IMR-90 (cell line): ENCODE measurements around the gene SPP2. TPM values are rescaled to one million over a fixed set of nuclear protein-coding genes. Genes with fewer than 3 reads are reported as not detected.

Source experiments
- ATAC-seq: fragments of 200-7000 bp; cut with Tn5 transposase; 2 replicates; pipeline ENCODE4 v1.9.1; 2020; ENCODE audit warnings: low read depth, mild to moderate bottlenecking, moderate library complexity
- BruUV-seq: library from RNA; stranded (reverse); fragments of 400-500 nt; replicated peaks from 2 replicates; lab custom pipeline; 2021; lab: Mats Ljungman, UMichigan
- CTCF ChIA-PET: fragments of 300-600 bp; formaldehyde crosslinking; extraction: SDS; loops from one replicate; lab custom pipeline; 2021; ENCODE audit warnings: antibody characterized with exemption; lab: Yijun Ruan, JAX
- POLR2A ChIA-PET: fragments of 300-600 bp; sonication (Branson Sonifier 250); formaldehyde crosslinking; loops from one replicate; lab custom pipeline; 2022; ENCODE audit warnings: antibody characterized with exemption; ENCODE audit not compliant: unreplicated experiment; lab: Charles Lee
- DNase-seq: peaks from one replicate; pipeline ENCODE4 v3.0.0; 2013
- H2AFZ ChIP-seq: replicated peaks from 2 replicates; pipeline ENCODE3; 2013; ENCODE audit warnings: low read length, mild to moderate bottlenecking; ENCODE audit not compliant: poor library complexity
- H2AK5ac ChIP-seq: 2 replicates; pipeline ENCODE4 v1.6.1; 2013; ENCODE audit warnings: low read depth, low read length, inconsistent platforms
- H2AK9ac ChIP-seq: replicated peaks from 2 replicates; pipeline ENCODE3; 2013; ENCODE audit warnings: mild to moderate bottlenecking, low read depth, low read length, moderate library complexity; ENCODE audit not compliant: poor library complexity
- H2BK120ac ChIP-seq: 2 replicates; pipeline ENCODE4 v1.6.1; 2013; ENCODE audit warnings: low read depth, low read length, inconsistent platforms
- H2BK15ac ChIP-seq: 3 replicates; pipeline ENCODE4 v1.6.1; 2013; ENCODE audit warnings: low read depth, low read length, inconsistent platforms
- H2BK20ac ChIP-seq: 2 replicates; pipeline ENCODE4 v1.6.1; 2013; ENCODE audit warnings: low read depth, mild to moderate bottlenecking, inconsistent platforms, low read length, moderate library complexity
- H2BK5ac ChIP-seq: 2 replicates; pipeline ENCODE4 v1.6.1; 2013; ENCODE audit warnings: mild to moderate bottlenecking, low read depth, low read length, inconsistent platforms; ENCODE audit not compliant: poor library complexity, severe bottlenecking
- H3K14ac ChIP-seq: replicated peaks from 2 replicates; pipeline ENCODE4 v1.6.1; 2013; ENCODE audit warnings: low read depth, low read length, inconsistent platforms
- H3K18ac ChIP-seq: 2 replicates; pipeline ENCODE4 v1.6.1; 2013; ENCODE audit warnings: low read depth, low read length, control low read depth
- H3K23ac ChIP-seq: 2 replicates; pipeline ENCODE4 v1.6.1; 2013; ENCODE audit warnings: low read depth, low read length, inconsistent platforms
- H3K27ac ChIP-seq: 2 replicates; pipeline ENCODE4 v1.5.1; 2013; ENCODE audit warnings: mild to moderate bottlenecking, control low read depth, low read length; ENCODE audit not compliant: insufficient read depth
- H3K27me3 ChIP-seq: 2 replicates; pipeline ENCODE4 v1.6.1; 2013; ENCODE audit warnings: low read length; ENCODE audit not compliant: control insufficient read depth, insufficient read depth
- H3K36me3 ChIP-seq: 2 replicates; pipeline ENCODE4 v1.6.1; 2013; ENCODE audit warnings: low read length, mixed read lengths; ENCODE audit not compliant: control insufficient read depth, insufficient read depth
- H3K4ac ChIP-seq: 2 replicates; pipeline ENCODE4 v1.6.1; 2013; ENCODE audit warnings: low read depth, low read length, inconsistent platforms
- H3K4me1 ChIP-seq: 2 replicates; pipeline ENCODE4 v1.6.1; 2013; ENCODE audit warnings: low read length, mixed read lengths; ENCODE audit not compliant: control insufficient read depth, insufficient read depth
- H3K4me2 ChIP-seq: 2 replicates; pipeline ENCODE4 v1.6.1; 2013; ENCODE audit warnings: low read depth, mild to moderate bottlenecking, control low read depth, low read length, moderate library complexity
- H3K4me3 ChIP-seq: 2 replicates; pipeline ENCODE4 v1.5.1; 2013; ENCODE audit warnings: low read depth, mild to moderate bottlenecking, control low read depth, low read length, moderate library complexity; ENCODE audit not compliant: insufficient read depth
- H3K56ac ChIP-seq: 2 replicates; pipeline ENCODE4 v1.6.1; 2013; ENCODE audit warnings: low read length, inconsistent platforms; ENCODE audit not compliant: insufficient read depth; ENCODE audit errors: extremely low read depth
- H3K79me1 ChIP-seq, 2 experiments: 2 replicates each; pipeline ENCODE4 v1.6.1; 2013; ENCODE audit warnings: low read length in 2 of 2, inconsistent platforms in 1 of 2, low read depth in 1 of 2
- H3K9ac ChIP-seq: 2 replicates; pipeline ENCODE4 v1.6.1; 2013; ENCODE audit warnings: low read depth, low read length, control low read depth
- H3K9me1 ChIP-seq: 2 replicates; pipeline ENCODE4 v1.6.1; 2013; ENCODE audit warnings: low read length, inconsistent platforms; ENCODE audit not compliant: insufficient read depth
- H3K9me3 ChIP-seq: 2 replicates; pipeline ENCODE4 v1.6.1; 2013; ENCODE audit warnings: low read length; ENCODE audit not compliant: control insufficient read depth, insufficient read depth
- H4K20me1 ChIP-seq: 2 replicates; pipeline ENCODE4 v1.6.1; 2013; ENCODE audit warnings: low read length, inconsistent platforms; ENCODE audit not compliant: insufficient read depth
- H4K5ac ChIP-seq: 2 replicates; pipeline ENCODE4 v1.6.1; 2013; ENCODE audit warnings: mild to moderate bottlenecking, low read depth, low read length, control low read depth
- H4K8ac ChIP-seq, 2 experiments: 2 replicates each; pipeline ENCODE4 v1.6.1; 2013; ENCODE audit warnings: low read depth in 2 of 2, low read length in 2 of 2, control low read depth in 1 of 2, inconsistent platforms in 1 of 2
- H4K91ac ChIP-seq: 2 replicates; pipeline ENCODE4 v1.6.1; 2013; ENCODE audit warnings: low read depth, low read length, inconsistent platforms; ENCODE audit not compliant: insufficient read depth
- BHLHE40 ChIP-seq: fragments of 150-350 bp; IDR thresholded peaks from 2 replicates; pipeline ENCODE4 v1.6.1; 2016; ENCODE audit warnings: mild to moderate bottlenecking, low read depth, low read length
- CEBPB ChIP-seq: IDR thresholded peaks from 2 replicates; pipeline ENCODE4 v1.6.1; 2012; ENCODE audit warnings: low read depth, low read length, improper control_type of control experiment
- CHD1 ChIP-seq: IDR thresholded peaks from 2 replicates; pipeline ENCODE4 v1.6.1; 2012; ENCODE audit warnings: low read depth, low read length, improper control_type of control experiment
- FOS ChIP-seq: fragments of 150-350 bp; IDR thresholded peaks from 2 replicates; pipeline ENCODE4 v1.6.1; 2016; ENCODE audit warnings: low read depth, low read length
- MAZ ChIP-seq: IDR thresholded peaks from 2 replicates; pipeline ENCODE4 v1.6.1; 2012; ENCODE audit warnings: low read depth, mild to moderate bottlenecking, low read length, improper control_type of control experiment, moderate library complexity, borderline replicate concordance
- MXI1 ChIP-seq: IDR thresholded peaks from 2 replicates; pipeline ENCODE4 v1.6.1; 2012; ENCODE audit warnings: low read depth, mild to moderate bottlenecking, low read length, moderate library complexity, borderline replicate concordance
- NFE2L2 ChIP-seq: fragments of 150-350 bp; IDR thresholded peaks from 2 replicates; pipeline ENCODE4 v1.6.1; 2016; ENCODE audit warnings: low read depth, mild to moderate bottlenecking, low read length
- POLR2A ChIP-seq: IDR thresholded peaks from 2 replicates; pipeline ENCODE4 v1.6.1; 2012; ENCODE audit warnings: mild to moderate bottlenecking, low read depth, low read length
- RAD21 ChIP-seq: IDR thresholded peaks from 2 replicates; pipeline ENCODE4 v1.6.1; 2012; ENCODE audit warnings: low read length, improper control_type of control experiment
- RFX5 ChIP-seq: IDR thresholded peaks from 2 replicates; pipeline ENCODE4 v1.8.0; 2012; ENCODE audit warnings: low read depth, mild to moderate bottlenecking, low read length, moderate library complexity
- SMC3 ChIP-seq: fragments of 150-350 bp; IDR thresholded peaks from 2 replicates; pipeline ENCODE4 v1.6.1; 2016; ENCODE audit warnings: low read depth, mild to moderate bottlenecking, antibody characterized with exemption, low read length, moderate library complexity
- WGBS, 2 experiments: methylation state at CpG; one replicate each; pipeline versions ENCODE4 v1.1.5 to v1.1.7; 2013; ENCODE audit warnings: missing lambda C conversion rate in 2 of 2; ENCODE audit not compliant: insufficient read length in 1 of 2; ENCODE audit errors: extremely low coverage in 2 of 2; 5-methylcytosine and 5-hydroxymethylcytosine counted together
- dilution Hi-C: fragments of 300-500 bp; cut with HindIII; formaldehyde crosslinking; loops from one replicate; pipeline ENCODE4 v1.14.3; 2018; ENCODE audit warnings: low sequenced_read_pairs; ENCODE audit not compliant: unreplicated experiment
- in situ Hi-C: fragments of 300-500 bp; cut with MboI; formaldehyde crosslinking; loops from 3 replicates; pipeline ENCODE4 v1.14.3; 2019; ENCODE audit warnings: low sequenced_read_pairs, inconsistent platforms, mixed read lengths
- intact Hi-C: fragments of 100-400 bp; cut with micrococcal nuclease; formaldehyde crosslinking; loops from 2 replicates; pipeline ENCODE4 v1.10.0; 2022
- polyA plus RNA-seq, 3 experiments: library from polyadenylated mRNA; depleted of rRNA; stranded (reverse); fragments of >200 nt; gene quantifications; 2 replicates each; pipeline ENCODE4 v1.2.3, GENCODE V29; 2012; ENCODE audit warnings: low replicate concordance in 1 of 3
- total RNA-seq: library from RNA; depleted of rRNA; stranded (reverse); fragments of >200 nt; gene quantifications from 2 replicates; pipeline ENCODE4 v1.2.3, GENCODE V29; 2012
- TF ChIP-seq, protein P1 (sequence below): fragments of 150-350 bp; IDR thresholded peaks from 2 replicates; pipeline ENCODE4 v1.6.1; 2016; ENCODE audit warnings: low read depth, mild to moderate bottlenecking, low read length, moderate library complexity, borderline replicate concordance
- TF ChIP-seq, protein P2 (sequence below): fragments of 150-350 bp; IDR thresholded peaks from 2 replicates; pipeline ENCODE4 v1.6.1; 2017; ENCODE audit warnings: mild to moderate bottlenecking, antibody characterized with exemption, low read length, low read depth
- TF ChIP-seq, protein P3 (sequence below): conservative IDR thresholded peaks from 2 replicates; pipeline ENCODE4 v1.5.1; 2012; ENCODE audit warnings: mild to moderate bottlenecking, low read depth, low read length, improper control_type of control experiment

Gene SPP2
- total and polyA plus RNA-seq, 2 of the 4 experiments (the other 2 are of a cell fraction), result not detected

DNA sequence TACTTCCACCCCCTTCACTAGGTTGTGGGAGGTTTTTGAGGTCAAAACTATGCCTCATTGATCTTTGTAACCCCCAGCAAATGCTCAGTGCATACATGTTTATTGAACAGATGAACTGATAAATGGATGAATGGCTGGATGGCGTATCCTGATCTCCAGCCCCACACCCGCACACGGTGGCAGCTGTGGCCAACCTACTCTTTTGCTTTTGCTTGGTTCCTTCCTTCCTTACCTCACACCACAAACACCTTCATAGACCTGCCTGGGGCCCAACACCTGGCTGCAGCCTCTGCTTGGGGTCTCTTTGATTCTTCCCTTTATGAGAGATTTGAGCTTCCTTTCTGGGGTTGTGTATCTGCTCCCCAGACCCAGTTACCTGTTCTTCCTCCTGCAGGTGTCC lies 25.9 kb downstream of the SPP2 start:
- H3K79me1 ChIP-seq, result no peaks in the 10 kb centered on the region
- H3K56ac ChIP-seq, result no peak overlapping the region
- H3K14ac ChIP-seq, result no peak overlapping the region
- intact Hi-C loops (no loop called here), dilution Hi-C loops (no loop called here), in situ Hi-C loops (no loop called here)
- peak overlapping the region; percentile 34 for H2AK9ac ChIP-seq
- no peak overlapping the region for H2BK20ac ChIP-seq
- H3K4me2 ChIP-seq, result no peak overlapping the region
- no peaks in the 10 kb centered on the region for H3K4me1 ChIP-seq
- no peaks in the 10 kb centered on the region for H3K36me3 ChIP-seq
- peaks cover 9% of the 10 kb centered on the region for H3K27me3 ChIP-seq
- no peak overlapping the region for H4K91ac ChIP-seq
- no peak overlapping the region for H3K4me3 ChIP-seq
- no peak for DNase-seq
- no peak overlapping the region for H2BK120ac ChIP-seq
- H3K23ac ChIP-seq, result no peak overlapping the region
- no peak overlapping the region for H2BK5ac ChIP-seq
- H2AFZ ChIP-seq, result no peak overlapping the region
- H3K4ac ChIP-seq, result no peak overlapping the region
- H3K9me3 ChIP-seq, result no peaks in the 10 kb centered on the region
- no peak overlapping the region for H3K27ac ChIP-seq
- BruUV-seq, result no TSS peak
- no peak overlapping the region for H3K18ac ChIP-seq
- TF ChIP-seq NFE2L2, result no peak
- no peak for TF ChIP-seq MXI1
- TF ChIP-seq MAZ, result no peak
- no peak for TF ChIP-seq BHLHE40
- no peak for TF ChIP-seq FOS
- no peak for TF ChIP-seq RAD21
- TF ChIP-seq SMC3, result no peak
- TF ChIP-seq POLR2A, result no peak
- no peak for TF ChIP-seq RFX5
- TF ChIP-seq CHD1, result no peak
- TF ChIP-seq, protein P1, sequence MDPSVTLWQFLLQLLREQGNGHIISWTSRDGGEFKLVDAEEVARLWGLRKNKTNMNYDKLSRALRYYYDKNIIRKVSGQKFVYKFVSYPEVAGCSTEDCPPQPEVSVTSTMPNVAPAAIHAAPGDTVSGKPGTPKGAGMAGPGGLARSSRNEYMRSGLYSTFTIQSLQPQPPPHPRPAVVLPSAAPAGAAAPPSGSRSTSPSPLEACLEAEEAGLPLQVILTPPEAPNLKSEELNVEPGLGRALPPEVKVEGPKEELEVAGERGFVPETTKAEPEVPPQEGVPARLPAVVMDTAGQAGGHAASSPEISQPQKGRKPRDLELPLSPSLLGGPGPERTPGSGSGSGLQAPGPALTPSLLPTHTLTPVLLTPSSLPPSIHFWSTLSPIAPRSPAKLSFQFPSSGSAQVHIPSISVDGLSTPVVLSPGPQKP, result no peak
- TF ChIP-seq, protein P2, sequence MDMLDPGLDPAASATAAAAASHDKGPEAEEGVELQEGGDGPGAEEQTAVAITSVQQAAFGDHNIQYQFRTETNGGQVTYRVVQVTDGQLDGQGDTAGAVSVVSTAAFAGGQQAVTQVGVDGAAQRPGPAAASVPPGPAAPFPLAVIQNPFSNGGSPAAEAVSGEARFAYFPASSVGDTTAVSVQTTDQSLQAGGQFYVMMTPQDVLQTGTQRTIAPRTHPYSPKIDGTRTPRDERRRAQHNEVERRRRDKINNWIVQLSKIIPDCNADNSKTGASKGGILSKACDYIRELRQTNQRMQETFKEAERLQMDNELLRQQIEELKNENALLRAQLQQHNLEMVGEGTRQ, result no peak
- TF ChIP-seq CEBPB, result no peak
- TF ChIP-seq, protein P3, sequence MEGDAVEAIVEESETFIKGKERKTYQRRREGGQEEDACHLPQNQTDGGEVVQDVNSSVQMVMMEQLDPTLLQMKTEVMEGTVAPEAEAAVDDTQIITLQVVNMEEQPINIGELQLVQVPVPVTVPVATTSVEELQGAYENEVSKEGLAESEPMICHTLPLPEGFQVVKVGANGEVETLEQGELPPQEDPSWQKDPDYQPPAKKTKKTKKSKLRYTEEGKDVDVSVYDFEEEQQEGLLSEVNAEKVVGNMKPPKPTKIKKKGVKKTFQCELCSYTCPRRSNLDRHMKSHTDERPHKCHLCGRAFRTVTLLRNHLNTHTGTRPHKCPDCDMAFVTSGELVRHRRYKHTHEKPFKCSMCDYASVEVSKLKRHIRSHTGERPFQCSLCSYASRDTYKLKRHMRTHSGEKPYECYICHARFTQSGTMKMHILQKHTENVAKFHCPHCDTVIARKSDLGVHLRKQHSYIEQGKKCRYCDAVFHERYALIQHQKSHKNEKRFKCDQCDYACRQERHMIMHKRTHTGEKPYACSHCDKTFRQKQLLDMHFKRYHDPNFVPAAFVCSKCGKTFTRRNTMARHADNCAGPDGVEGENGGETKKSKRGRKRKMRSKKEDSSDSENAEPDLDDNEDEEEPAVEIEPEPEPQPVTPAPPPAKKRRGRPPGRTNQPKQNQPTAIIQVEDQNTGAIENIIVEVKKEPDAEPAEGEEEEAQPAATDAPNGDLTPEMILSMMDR, result no peak
- no peaks in the 10 kb centered on the region for H4K20me1 ChIP-seq
- no peak overlapping the region for H3K9ac ChIP-seq
- ChIA-PET POLR2A (no interaction called here), CTCF (no interaction called here)
- no peak overlapping the region for H2BK15ac ChIP-seq
- H3K9me1 ChIP-seq, result no peaks in the 10 kb centered on the region
- ATAC-seq, result no peak
- H4K5ac ChIP-seq, result no peak overlapping the region
- no peak overlapping the region for H2AK5ac ChIP-seq
- H4K8ac ChIP-seq, result no peak overlapping the region
- no CpG with 5 or more reads among the region's 3 CpGs for WGBS, 2 experiments
